Measurements from ENCODE around the gene HLA-DRA. TPM values are rescaled to one million over a fixed set of nuclear protein-coding genes. Genes with fewer than 3 reads are reported as not detected.
A peak's percentile ranks its signal among the peaks of the same experiment; 100 is the strongest.

HLA-DRA gene
- total RNA-seq, 4 donors from 2014 or later, result 179 to 620 (median 253) TPM

DNA sequence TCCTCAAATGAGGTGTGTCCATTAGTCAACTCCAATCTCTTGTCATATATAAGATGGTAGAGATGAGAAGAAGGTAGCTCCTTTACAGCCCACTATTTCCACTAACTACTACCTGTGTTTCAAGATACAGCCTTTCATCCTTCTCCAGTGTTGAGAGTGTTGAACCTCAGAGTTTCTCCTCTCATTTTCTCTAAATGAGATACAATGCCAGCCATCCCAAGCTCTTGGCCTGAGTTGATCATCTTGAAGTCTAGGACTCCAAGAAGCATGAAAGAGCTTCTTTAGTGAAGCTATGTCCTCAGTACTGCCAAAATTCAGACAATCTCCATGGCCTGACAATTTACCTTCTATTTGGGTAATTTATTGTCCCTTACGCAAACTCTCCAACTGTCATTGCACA is 548 bp upstream of the HLA-DRA start:
- Histone ChIP-seq H3K4me3 (peak overlapping the region in 1 of 4 donors; percentile 52), H3K9me3 (no peaks in the 10 kb centered on the region), H3K27ac (peak overlapping the region in 3 of 4 donors; percentile 74 to 84 (median 77)), H3K27me3 (no peaks in the 10 kb centered on the region), H3K4me1 (peaks cover 0 to 4% (median 0%) of the 10 kb centered on the region in 4 donors), H3K36me3 (peaks cover 0 to 6% (median 0%) of the 10 kb centered on the region in 3 donors)
- 79 to 89% methylated on average over 1 of the region's 1 CpG for WGBS, 2 donors
- no peak for DNase-seq (ENCODE audit: low spot score in 2 of 2)
- TF ChIP-seq POLR2A (IDR thresholded peaks at IDR 0.05) (no peak), EP300 (IDR thresholded peaks at IDR 0.05) (no peak)
- TF ChIP-seq, protein P1, sequence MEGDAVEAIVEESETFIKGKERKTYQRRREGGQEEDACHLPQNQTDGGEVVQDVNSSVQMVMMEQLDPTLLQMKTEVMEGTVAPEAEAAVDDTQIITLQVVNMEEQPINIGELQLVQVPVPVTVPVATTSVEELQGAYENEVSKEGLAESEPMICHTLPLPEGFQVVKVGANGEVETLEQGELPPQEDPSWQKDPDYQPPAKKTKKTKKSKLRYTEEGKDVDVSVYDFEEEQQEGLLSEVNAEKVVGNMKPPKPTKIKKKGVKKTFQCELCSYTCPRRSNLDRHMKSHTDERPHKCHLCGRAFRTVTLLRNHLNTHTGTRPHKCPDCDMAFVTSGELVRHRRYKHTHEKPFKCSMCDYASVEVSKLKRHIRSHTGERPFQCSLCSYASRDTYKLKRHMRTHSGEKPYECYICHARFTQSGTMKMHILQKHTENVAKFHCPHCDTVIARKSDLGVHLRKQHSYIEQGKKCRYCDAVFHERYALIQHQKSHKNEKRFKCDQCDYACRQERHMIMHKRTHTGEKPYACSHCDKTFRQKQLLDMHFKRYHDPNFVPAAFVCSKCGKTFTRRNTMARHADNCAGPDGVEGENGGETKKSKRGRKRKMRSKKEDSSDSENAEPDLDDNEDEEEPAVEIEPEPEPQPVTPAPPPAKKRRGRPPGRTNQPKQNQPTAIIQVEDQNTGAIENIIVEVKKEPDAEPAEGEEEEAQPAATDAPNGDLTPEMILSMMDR (IDR thresholded peaks at IDR 0.05), result no peak

- H3K27ac ChIP-seq, result no peak overlapping the region
- H3K9me3 ChIP-seq, result no peaks in the 10 kb centered on the region
- no peak for TF ChIP-seq POLR2A (IDR thresholded peaks at IDR 0.05)
- TF ChIP-seq EP300 (IDR thresholded peaks at IDR 0.05), result no peak
- TF ChIP-seq, protein P1 (IDR thresholded peaks at IDR 0.05), result no peak
- DNase-seq (ENCODE audit: low spot score in 2 of 2), result no peak
- H3K4me1 ChIP-seq, result peaks cover 0 to 4% (median 0%) of the 10 kb centered on the region in 4 donors
- H3K36me3 ChIP-seq, result peaks cover 0 to 6% (median 0%) of the 10 kb centered on the region in 3 donors
- H3K4me3 ChIP-seq, result peak overlapping the region in 2 of 4 donors; percentile 45 to 52
- H3K27me3 ChIP-seq, result no peaks in the 10 kb centered on the region
- 84% methylated on average over 7 of the region's 7 CpGs for WGBS, 2 donors
Observed at GRCh38 chr6:32442243-32442667, 2.6 kb downstream of the HLA-DRA start.

DNA sequence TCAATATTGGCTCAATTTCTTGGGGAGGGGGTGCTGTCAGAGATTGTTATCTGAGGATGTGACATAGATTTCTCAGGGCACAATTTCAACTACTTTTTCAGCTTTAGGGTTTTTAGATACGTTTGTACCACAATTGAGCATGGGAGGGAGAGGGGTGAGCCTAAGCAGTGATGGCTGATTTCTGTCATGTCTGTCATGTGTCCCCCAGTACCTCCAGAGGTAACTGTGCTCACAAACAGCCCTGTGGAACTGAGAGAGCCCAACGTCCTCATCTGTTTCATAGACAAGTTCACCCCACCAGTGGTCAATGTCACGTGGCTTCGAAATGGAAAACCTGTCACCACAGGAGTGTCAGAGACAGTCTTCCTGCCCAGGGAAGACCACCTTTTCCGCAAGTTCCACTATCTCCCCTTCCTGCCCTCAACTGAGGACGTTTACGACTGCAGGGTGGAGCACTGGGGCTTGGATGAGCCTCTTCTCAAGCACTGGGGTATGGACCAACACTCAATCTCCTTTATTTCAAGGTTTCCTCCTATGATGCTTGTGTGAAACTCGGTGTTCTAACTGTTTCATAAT is 3.4 kb downstream of the HLA-DRA start:
- 72 to 75% methylated on average over 8 of the region's 8 CpGs for WGBS, 2 donors
- Histone ChIP-seq H3K4me1 (no peaks in the 10 kb centered on the region), H3K36me3 (peaks cover 0 to 6% (median 0%) of the 10 kb centered on the region in 3 donors), H3K9me3 (no peaks in the 10 kb centered on the region), H3K27me3 (no peaks in the 10 kb centered on the region), H3K4me3 (no peak overlapping the region), H3K27ac (no peak overlapping the region)
- TF ChIP-seq EP300 (IDR thresholded peaks at IDR 0.05) (no peak), POLR2A (IDR thresholded peaks at IDR 0.05) (no peak)
- TF ChIP-seq, protein P1 (IDR thresholded peaks at IDR 0.05), result no peak
- DNase-seq (ENCODE audit: low spot score in 2 of 2), result no peak

DNA sequence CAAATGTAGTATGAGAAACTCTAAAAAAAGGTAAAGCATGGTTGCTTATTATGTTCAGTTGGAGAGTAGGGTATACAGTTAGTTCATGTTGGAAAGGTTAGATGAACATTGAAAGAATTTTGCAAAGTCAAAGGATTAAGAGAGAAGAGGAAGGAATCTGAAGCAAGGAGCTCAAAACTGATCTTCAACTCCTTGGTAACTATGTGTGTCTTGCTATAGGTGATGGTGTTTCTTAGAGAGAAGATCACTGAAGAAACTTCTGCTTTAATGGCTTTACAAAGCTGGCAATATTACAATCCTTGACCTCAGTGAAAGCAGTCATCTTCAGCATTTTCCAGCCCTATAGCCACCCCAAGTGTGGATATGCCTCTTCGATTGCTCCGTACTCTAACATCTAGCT is 4.7 kb downstream of the HLA-DRA start:
- Histone ChIP-seq H3K4me1 (no peaks in the 10 kb centered on the region), H3K9me3 (no peaks in the 10 kb centered on the region), H3K4me3 (no peak overlapping the region), H3K27ac (no peak overlapping the region), H3K27me3 (no peaks in the 10 kb centered on the region), H3K36me3 (peaks cover 0 to 6% (median 0%) of the 10 kb centered on the region in 3 donors)
- 58 to 91% methylated on average over 2 of the region's 2 CpGs for WGBS, 2 donors
- TF ChIP-seq, protein P1 (IDR thresholded peaks at IDR 0.05), result no peak
- TF ChIP-seq EP300 (IDR thresholded peaks at IDR 0.05), result no peak
- no peak for TF ChIP-seq POLR2A (IDR thresholded peaks at IDR 0.05)
- DNase-seq (ENCODE audit: low spot score in 2 of 2), result no peak

DNA sequence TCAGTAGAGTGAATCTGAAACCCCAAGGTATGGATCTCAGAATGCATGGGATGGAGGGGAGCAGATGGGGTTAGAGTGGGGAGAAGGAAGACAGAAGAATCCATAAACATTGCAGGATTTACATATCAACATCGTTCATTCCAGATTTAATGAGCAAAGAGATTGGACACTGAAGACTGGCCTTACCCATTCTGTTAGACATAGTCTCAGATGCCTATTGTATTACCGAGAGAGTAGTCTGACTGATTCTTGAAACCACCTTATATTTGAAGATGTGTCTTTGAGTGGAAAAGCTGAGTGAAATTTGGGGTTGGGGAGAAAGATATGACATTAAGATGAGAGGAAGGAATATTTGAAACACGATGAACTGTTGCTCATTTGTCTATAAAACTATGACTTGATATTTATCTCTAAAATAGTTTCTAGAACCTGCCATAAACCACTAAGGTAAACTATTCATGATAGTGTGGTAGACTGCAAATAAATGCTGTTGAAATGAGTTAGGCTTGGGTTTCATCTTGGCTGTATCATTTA is 5.7 kb downstream of the HLA-DRA start:
- WGBS, 2 donors, result 59 to 76% methylated on average over 3 of the region's 3 CpGs
- TF ChIP-seq POLR2A (IDR thresholded peaks at IDR 0.05) (no peak), EP300 (IDR thresholded peaks at IDR 0.05) (no peak)
- TF ChIP-seq, protein P1 (IDR thresholded peaks at IDR 0.05), result no peak
- DNase-seq (ENCODE audit: low spot score in 2 of 2), result no peak

More for the DNA sequence above, 5.7 kb downstream of the HLA-DRA start:
- H3K27me3 ChIP-seq, result no peaks in the 10 kb centered on the region
- H3K4me3 ChIP-seq, result no peak overlapping the region
- no peaks in the 10 kb centered on the region for H3K4me1 ChIP-seq
- H3K27ac ChIP-seq, result no peak overlapping the region
- H3K9me3 ChIP-seq, result no peaks in the 10 kb centered on the region
- peaks cover 0 to 6% (median 0%) of the 10 kb centered on the region in 3 donors for H3K36me3 ChIP-seq
